WTC11 (cell line): ENCODE results near the gene NOX1.

Experiments
- RELA ChIP-seq: sonication (generic); formaldehyde crosslinking; IDR thresholded peaks from 2 replicates; pipeline ENCODE4 v1.8.1; 2022; ENCODE audit warnings: missing genetic modification reagents, mild to moderate bottlenecking, borderline replicate concordance
- SMAD3 ChIP-seq: sonication (generic); formaldehyde crosslinking; IDR thresholded peaks from 2 replicates; pipeline ENCODE4 v1.8.0; 2022; ENCODE audit warnings: missing genetic modification reagents, mild to moderate bottlenecking, borderline replicate concordance
- TP53 ChIP-seq: sonication (generic); formaldehyde crosslinking; IDR thresholded peaks from 2 replicates; pipeline ENCODE4 v1.8.1; 2023; ENCODE audit warnings: mild to moderate bottlenecking, missing genetic modification reagents
- TF ChIP-seq, protein P1 (sequence below): fragments of 200-600 bp; IDR thresholded peaks from 2 replicates; pipeline ENCODE4 v1.8.0; 2022; ENCODE audit warnings: antibody characterized with exemption

DNA sequence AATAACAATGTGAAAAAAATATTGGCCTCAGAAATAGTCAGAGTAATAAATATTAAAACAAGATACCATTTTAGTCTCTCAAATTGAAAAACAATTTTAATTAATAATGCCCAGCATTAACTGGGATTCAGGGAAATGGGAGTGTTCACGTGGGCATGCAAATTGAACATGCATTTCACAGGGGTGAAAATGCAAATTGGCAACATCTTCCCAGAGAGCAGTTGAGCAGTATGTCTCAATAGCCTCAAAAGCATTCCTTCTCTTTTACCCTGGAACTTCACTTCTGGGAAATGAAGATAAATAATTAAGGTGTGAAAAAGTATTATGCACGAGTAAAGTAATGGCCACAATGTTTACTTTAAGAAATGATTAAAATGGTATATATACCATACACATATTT, 21.3 kb downstream of the NOX1 start:
- TF ChIP-seq, protein P1, sequence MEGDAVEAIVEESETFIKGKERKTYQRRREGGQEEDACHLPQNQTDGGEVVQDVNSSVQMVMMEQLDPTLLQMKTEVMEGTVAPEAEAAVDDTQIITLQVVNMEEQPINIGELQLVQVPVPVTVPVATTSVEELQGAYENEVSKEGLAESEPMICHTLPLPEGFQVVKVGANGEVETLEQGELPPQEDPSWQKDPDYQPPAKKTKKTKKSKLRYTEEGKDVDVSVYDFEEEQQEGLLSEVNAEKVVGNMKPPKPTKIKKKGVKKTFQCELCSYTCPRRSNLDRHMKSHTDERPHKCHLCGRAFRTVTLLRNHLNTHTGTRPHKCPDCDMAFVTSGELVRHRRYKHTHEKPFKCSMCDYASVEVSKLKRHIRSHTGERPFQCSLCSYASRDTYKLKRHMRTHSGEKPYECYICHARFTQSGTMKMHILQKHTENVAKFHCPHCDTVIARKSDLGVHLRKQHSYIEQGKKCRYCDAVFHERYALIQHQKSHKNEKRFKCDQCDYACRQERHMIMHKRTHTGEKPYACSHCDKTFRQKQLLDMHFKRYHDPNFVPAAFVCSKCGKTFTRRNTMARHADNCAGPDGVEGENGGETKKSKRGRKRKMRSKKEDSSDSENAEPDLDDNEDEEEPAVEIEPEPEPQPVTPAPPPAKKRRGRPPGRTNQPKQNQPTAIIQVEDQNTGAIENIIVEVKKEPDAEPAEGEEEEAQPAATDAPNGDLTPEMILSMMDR, result no peak
- TF ChIP-seq RELA (CRISPR knock-in tag), result no peak
- no peak for TF ChIP-seq TP53 (CRISPR knock-in tag)
- no peak for TF ChIP-seq SMAD3
